HG02938 (cell line): ENCODE measurements around the gene EMC7.

Experiments used
- ATAC-seq: cut with Tn5 transposase; IDR thresholded peaks from one replicate; pipeline ENCODE4 v1.9.1; 2021; ENCODE audit warnings: mild to moderate bottlenecking, moderate library complexity; ENCODE audit not compliant: unreplicated experiment

EMC7 gene

DNA sequence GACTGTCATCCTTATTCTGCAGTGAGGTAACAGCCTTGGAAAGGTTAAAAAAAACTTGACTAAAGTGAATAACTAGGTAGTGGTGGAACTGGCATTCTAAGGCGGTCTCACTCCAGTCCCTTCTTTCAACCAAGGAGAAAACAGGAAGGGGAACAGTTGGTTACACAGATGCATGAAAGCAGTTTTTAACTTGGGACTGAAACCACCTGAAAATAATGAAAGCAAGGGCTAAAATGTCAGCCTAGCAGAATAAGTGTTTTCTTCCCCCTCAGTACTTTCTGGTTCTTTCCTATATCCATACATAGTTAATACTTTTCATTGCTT is 61.9 kb downstream of the EMC7 start:
- ATAC-seq: no peak

DNA sequence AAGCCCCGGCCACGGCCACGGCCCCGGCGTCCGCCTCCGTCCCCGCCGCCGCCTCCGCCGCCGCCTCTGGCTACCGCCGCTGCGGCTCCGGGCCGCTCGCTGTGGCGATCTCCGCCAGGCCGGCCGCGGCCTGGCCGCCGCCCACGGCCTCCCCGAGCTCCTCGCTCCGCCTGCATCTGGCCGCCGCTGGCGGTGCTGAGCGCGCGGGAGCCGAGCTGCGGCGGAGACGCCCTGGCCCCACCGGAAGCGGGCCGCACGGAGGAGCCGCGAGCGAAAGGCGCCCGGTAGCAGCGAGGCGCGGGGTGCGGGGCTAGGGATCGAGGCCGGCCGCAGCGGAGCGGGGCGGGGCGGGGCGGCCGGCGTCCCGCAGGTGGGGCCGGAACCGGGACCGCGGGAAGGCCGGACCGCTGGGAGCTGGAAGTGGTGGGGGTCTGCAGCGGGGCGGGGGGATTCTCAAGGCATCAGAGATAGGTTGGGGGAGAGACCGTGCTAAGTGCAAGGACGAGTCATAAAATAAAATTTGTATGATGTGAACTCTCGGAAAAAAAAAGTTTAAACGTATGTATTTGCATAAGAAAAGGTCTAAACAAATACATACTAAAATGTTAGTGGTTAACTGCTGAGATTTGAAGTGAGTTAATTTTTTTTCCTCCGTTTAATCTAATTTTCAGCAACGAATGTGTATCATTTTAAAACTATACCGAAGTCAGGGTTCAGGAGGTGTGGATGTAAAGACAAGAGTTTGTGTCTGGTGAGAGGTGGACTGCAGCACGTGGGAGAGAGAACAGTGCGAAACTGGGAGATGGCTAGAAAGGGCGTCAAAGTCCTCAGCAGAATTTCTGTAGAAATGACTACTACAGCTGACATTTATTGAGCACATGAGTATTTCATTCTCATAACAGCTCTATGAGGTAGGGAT is 62.5 kb downstream of the EMC7 start, which contains the start of gene AVEN:
Gene AVEN (minus strand): TSS at position 334 of the 919 bp plus-strand sequence. CDS start 158 bp downstream, at position 176.
- ATAC-seq: peak; percentile 38

DNA sequence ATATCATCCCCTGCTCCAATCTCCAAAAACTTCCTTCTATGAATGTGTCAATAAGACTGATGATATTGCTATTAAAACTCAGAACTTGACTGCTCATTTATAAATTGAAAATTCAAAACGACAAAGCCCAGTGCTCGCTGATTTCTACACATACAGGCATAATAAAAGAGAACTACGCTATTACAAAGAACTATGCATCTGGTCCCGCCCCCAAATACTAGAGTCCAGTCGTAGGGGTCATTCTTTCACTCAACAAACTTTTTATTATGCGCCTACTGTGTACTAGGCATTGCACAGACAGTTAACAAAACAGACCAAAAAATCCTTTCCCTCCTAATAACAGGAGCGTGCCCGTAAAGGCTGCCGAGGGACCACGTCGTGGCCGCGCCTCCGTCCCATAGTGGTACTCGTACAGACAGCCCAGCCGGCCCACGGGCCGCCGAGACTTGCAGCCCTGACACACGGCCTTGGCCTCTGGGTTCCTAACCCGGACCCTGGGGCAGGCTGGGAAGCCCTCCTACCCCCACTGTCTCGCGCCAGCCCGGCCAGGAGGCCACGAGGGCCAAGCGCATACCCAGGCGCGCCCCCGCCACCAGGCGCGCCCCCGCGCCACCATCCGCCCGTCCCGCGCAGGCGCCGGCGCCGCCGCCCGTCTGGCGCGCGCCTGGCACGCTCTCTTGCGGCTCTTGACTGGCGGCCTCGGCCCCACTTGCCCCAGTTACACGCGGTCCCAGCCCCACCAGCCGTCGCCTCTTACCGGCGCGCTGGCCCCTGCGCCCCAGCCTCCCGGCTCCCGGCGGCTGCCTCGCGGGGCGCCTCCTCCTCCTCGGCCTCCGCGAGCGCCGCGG is 63.4 kb downstream of the EMC7 start:
- ATAC-seq: peak; percentile 54
